T-helper 9 cell (primary cell): ENCODE measurements around the gene CNNM3.
A peak's percentile ranks its signal among the peaks of the same experiment; 100 is the strongest.

Source experiments
- DNase-seq: peaks from one replicate; pipeline ENCODE4 v3.0.0-alpha.2; 2020

The CNNM3 gene

GRCh38 chr2:96866149-96866548 is 50.1 kb downstream of the CNNM3 start:
- no peak for DNase-seq

- DNase-seq: no peak
These were observed 50.5 kb downstream of the CNNM3 start for GRCh38 chr2:96866586-96866985.

- DNase-seq: no peak
These were observed 51.1 kb downstream of the CNNM3 start for GRCh38 chr2:96866986-96867755.

GRCh38 chr2:96867756-96868554 is 51.9 kb downstream of the CNNM3 start:
- DNase-seq: peak; percentile 28

GRCh38 chr2:96868555-96869280 is 52.6 kb downstream of the CNNM3 start:
- peak; percentile 48 for DNase-seq

GRCh38 chr2:96869281-96869821 is 53.3 kb downstream of the CNNM3 start:
- DNase-seq: no peak

GRCh38 chr2:96869822-96870625 is 54.0 kb downstream of the CNNM3 start, which contains the start of gene SEMA4C:
Gene SEMA4C, minus strand, starts transcription at chr2:96870080. Its CDS starts 2,194 bp downstream, at chr2:96867886.
- DNase-seq: peak; percentile 64

- peak; percentile 58 for DNase-seq
These were observed 54.7 kb downstream of the CNNM3 start for GRCh38 chr2:96870626-96871255.

GRCh38 chr2:96872591-96873349 is 56.7 kb downstream of the CNNM3 start:
- no peak for DNase-seq

- DNase-seq: no peak
These were observed 57.6 kb downstream of the CNNM3 start for GRCh38 chr2:96873651-96874096.

GRCh38 chr2:96874198-96874831 is 58.2 kb downstream of the CNNM3 start:
- no peak for DNase-seq

GRCh38 chr2:96875498-96876268 is 59.6 kb downstream of the CNNM3 start:
- no peak for DNase-seq

- DNase-seq: no peak
These were observed 60.4 kb downstream of the CNNM3 start for GRCh38 chr2:96876269-96877041.

- no peak for DNase-seq
These were observed 61.0 kb downstream of the CNNM3 start for GRCh38 chr2:96877042-96877451.

- DNase-seq: no peak
These were observed 61.6 kb downstream of the CNNM3 start for GRCh38 chr2:96877631-96878092.

- no peak for DNase-seq
These were observed 62.1 kb downstream of the CNNM3 start for GRCh38 chr2:96878171-96878570.

GRCh38 chr2:96878796-96879544 is 62.9 kb downstream of the CNNM3 start:
- no peak for DNase-seq
